Tibial nerve (tissue), 4 donors: ENCODE data around the gene CACNA1G. TPM values are rescaled to one million over a fixed set of nuclear protein-coding genes. Genes with fewer than 3 reads are reported as not detected.

Source experiments
- DNase-seq, 2 donors: peaks; one replicate each; pipeline ENCODE4 v3.0.0-alpha.2; 2019; ENCODE audit warnings: low spot score in 2 of 2
- H3K27ac ChIP-seq, 4 donors: fragments of 200-600 bp; sonication (generic) in 3 of 4; one replicate each; pipeline ENCODE4 v1.5.1; 2017 to 2019; ENCODE audit warnings: mild to moderate bottlenecking in 1 of 4
- H3K27me3 ChIP-seq, 2 donors: fragments of 200-600 bp; sonication (generic) in 1 of 2; one replicate each; pipeline versions ENCODE4 v1.5.1 to v1.6.0; 2017 to 2019
- H3K36me3 ChIP-seq, 3 donors: fragments of 200-600 bp; sonication (generic); one replicate each; pipeline ENCODE4 v1.5.1; 2018 to 2019
- H3K4me1 ChIP-seq, 4 donors: fragments of 200-600 bp; sonication (generic) in 3 of 4; one replicate each; pipeline ENCODE4 v1.5.1; 2017 to 2019
- H3K4me3 ChIP-seq, 4 donors: fragments of 200-600 bp; sonication (generic) in 3 of 4; one replicate each; pipeline ENCODE4 v1.5.1; 2017 to 2019; ENCODE audit warnings: mild to moderate bottlenecking in 1 of 4, moderate library complexity in 1 of 4
- H3K9me3 ChIP-seq, 4 donors: fragments of 200-600 bp; sonication (generic) in 3 of 4; one replicate each; pipeline ENCODE4 v1.5.1; 2017 to 2019
- CTCF ChIP-seq, 5 experiments: fragments of 200-600 bp in 3 of 5; fragments of 450-650 bp in 2 of 5; sonication (generic) in 3 of 5; IDR thresholded peaks; one replicate each; pipeline ENCODE4 v1.5.1; 2016 to 2019; ENCODE audit warnings: antibody characterized with exemption in 5 of 5, mild to moderate bottlenecking in 3 of 5, moderate library complexity in 2 of 5
- EP300 ChIP-seq, 2 donors: sonication (generic); formaldehyde crosslinking; IDR thresholded peaks; one replicate each; pipeline ENCODE4 v1.6.1; 2017; ENCODE audit warnings: antibody characterized with exemption in 2 of 2, mild to moderate bottlenecking in 1 of 2
- POLR2A ChIP-seq, 2 donors: fragments of 450-650 bp; IDR thresholded peaks; one replicate each; pipeline ENCODE4 v1.6.1; 2017; ENCODE audit warnings: antibody characterized with exemption in 2 of 2, mild to moderate bottlenecking in 2 of 2, moderate library complexity in 2 of 2
- WGBS, 2 donors: methylation state at CpG; one replicate each; pipeline ENCODE4 v1.1.5; 2018; 5-methylcytosine and 5-hydroxymethylcytosine counted together
- total RNA-seq, 4 donors: library from RNA; depleted of rRNA; stranded (reverse); fragments of >200 nt; gene quantifications; one replicate each; pipeline ENCODE4 v1.1.0, GENCODE V29; 2016

The CACNA1G gene
- total RNA-seq, 4 donors from 2014 or later: 0.21 to 2.2 TPM; not detected in 2

- H3K27ac ChIP-seq: no peak overlapping the region
- no peak for TF ChIP-seq EP300 (IDR thresholded peaks at IDR 0.05)
- TF ChIP-seq CTCF (IDR thresholded peaks at IDR 0.05): no peak
- TF ChIP-seq POLR2A (IDR thresholded peaks at IDR 0.05): no peak
- no peaks in the 10 kb centered on the region for H3K36me3 ChIP-seq
- no peak overlapping the region for H3K4me3 ChIP-seq
- H3K4me1 ChIP-seq: no peaks in the 10 kb centered on the region
- WGBS, 2 donors: 65 to 82% methylated on average over 7 of the region's 7 CpGs
- peaks cover 0 to 11% of the 10 kb centered on the region in 2 donors for H3K27me3 ChIP-seq
- DNase-seq: no peak
- no peaks in the 10 kb centered on the region for H3K9me3 ChIP-seq
Measured at GRCh38 chr17:50619489-50619888, 59.0 kb downstream of the CACNA1G start.

- WGBS, 2 donors: 52 to 62% methylated on average over 5 of the region's 5 CpGs
- Histone ChIP-seq H3K4me1 (no peaks in the 10 kb centered on the region), H3K4me3 (no peak overlapping the region), H3K27ac (no peak overlapping the region), H3K27me3 (peaks cover 0 to 11% of the 10 kb centered on the region in 2 donors), H3K36me3 (no peaks in the 10 kb centered on the region), H3K9me3 (no peaks in the 10 kb centered on the region)
- DNase-seq: no peak
- TF ChIP-seq CTCF (IDR thresholded peaks at IDR 0.05) (no peak), POLR2A (IDR thresholded peaks at IDR 0.05) (no peak), EP300 (IDR thresholded peaks at IDR 0.05) (no peak)
Measured at GRCh38 chr17:50620237-50620636, 59.7 kb downstream of the CACNA1G start.

GRCh38 chr17:50620858-50621257 lies 60.3 kb downstream of the CACNA1G start:
- WGBS, 2 donors: 51 to 60% methylated on average over 14 to 17 of the region's 17 CpGs
- Histone ChIP-seq H3K27ac (no peak overlapping the region), H3K36me3 (no peaks in the 10 kb centered on the region), H3K27me3 (peaks cover 0 to 11% of the 10 kb centered on the region in 2 donors), H3K9me3 (no peaks in the 10 kb centered on the region), H3K4me3 (no peak overlapping the region), H3K4me1 (peaks cover 0 to 5% (median 0%) of the 10 kb centered on the region in 4 donors)
- no peak for DNase-seq
- no peak for TF ChIP-seq EP300 (IDR thresholded peaks at IDR 0.05)
- no peak for TF ChIP-seq POLR2A (IDR thresholded peaks at IDR 0.05)
- no peak for TF ChIP-seq CTCF (IDR thresholded peaks at IDR 0.05)

- H3K36me3 ChIP-seq: no peaks in the 10 kb centered on the region
- DNase-seq: no peak
- H3K4me1 ChIP-seq: peaks cover 0 to 12% (median 2%) of the 10 kb centered on the region in 4 donors
- WGBS, 2 donors: 62 to 63% methylated on average over 13 to 16 of the region's 16 CpGs
- H3K9me3 ChIP-seq: no peaks in the 10 kb centered on the region
- no peak for TF ChIP-seq CTCF (IDR thresholded peaks at IDR 0.05)
- TF ChIP-seq POLR2A (IDR thresholded peaks at IDR 0.05): no peak
- no peak for TF ChIP-seq EP300 (IDR thresholded peaks at IDR 0.05)
- H3K4me3 ChIP-seq: no peak overlapping the region
- peaks cover 0 to 11% of the 10 kb centered on the region in 2 donors for H3K27me3 ChIP-seq
- no peak overlapping the region for H3K27ac ChIP-seq
Measured at GRCh38 chr17:50621574-50622031, 61.1 kb downstream of the CACNA1G start.

GRCh38 chr17:50624321-50624934 lies 63.9 kb downstream of the CACNA1G start:
- TF ChIP-seq CTCF (IDR thresholded peaks at IDR 0.05) (no peak), POLR2A (IDR thresholded peaks at IDR 0.05) (no peak), EP300 (IDR thresholded peaks at IDR 0.05) (no peak)
- Histone ChIP-seq H3K27me3 (peaks cover 0 to 33% of the 10 kb centered on the region in 2 donors), H3K4me1 (peaks cover 0 to 12% (median 2%) of the 10 kb centered on the region in 4 donors), H3K4me3 (no peak overlapping the region), H3K27ac (no peak overlapping the region), H3K9me3 (no peaks in the 10 kb centered on the region), H3K36me3 (no peaks in the 10 kb centered on the region)
- DNase-seq: no peak
- 78 to 90% methylated on average over 7 of the region's 7 CpGs for WGBS, 2 donors
